ENCODE measurements around the gene ACVR1.

GRCh38 chr2:157838442-157839161, 37.5 kb downstream of the ACVR1 start:
- TF ChIP-seq CTCF (conservative IDR thresholded peaks at IDR 0.05 in 1 of 2, IDR thresholded peaks at IDR 0.05 in 1 of 2; ENCODE audit: low read depth in 1 of 2, low read length in 2 of 2) (no peak), EZH2 (IDR thresholded peaks at IDR 0.05; ENCODE audit: low read length, missing control alignments) (no peak)
